Tibial nerve (tissue), 4 donors: ENCODE measurements around the gene PLD3. TPM values are rescaled to one million over a fixed set of nuclear protein-coding genes. Genes with fewer than 3 reads are reported as not detected.

Experiments used
- DNase-seq, 2 donors: peaks; one replicate each; pipeline ENCODE4 v3.0.0-alpha.2; 2019; ENCODE audit warnings: low spot score in 2 of 2
- H3K27ac ChIP-seq, 4 donors: fragments of 200-600 bp; sonication (generic) in 3 of 4; one replicate each; pipeline ENCODE4 v1.5.1; 2017 to 2019; ENCODE audit warnings: mild to moderate bottlenecking in 1 of 4
- H3K27me3 ChIP-seq, 2 donors: fragments of 200-600 bp; sonication (generic) in 1 of 2; one replicate each; pipeline versions ENCODE4 v1.5.1 to v1.6.0; 2017 to 2019
- H3K36me3 ChIP-seq, 3 donors: fragments of 200-600 bp; sonication (generic); one replicate each; pipeline ENCODE4 v1.5.1; 2018 to 2019
- H3K4me1 ChIP-seq, 4 donors: fragments of 200-600 bp; sonication (generic) in 3 of 4; one replicate each; pipeline ENCODE4 v1.5.1; 2017 to 2019
- H3K4me3 ChIP-seq, 4 donors: fragments of 200-600 bp; sonication (generic) in 3 of 4; one replicate each; pipeline ENCODE4 v1.5.1; 2017 to 2019; ENCODE audit warnings: mild to moderate bottlenecking in 1 of 4, moderate library complexity in 1 of 4
- H3K9me3 ChIP-seq, 4 donors: fragments of 200-600 bp; sonication (generic) in 3 of 4; one replicate each; pipeline ENCODE4 v1.5.1; 2017 to 2019
- EP300 ChIP-seq, 2 donors: sonication (generic); formaldehyde crosslinking; IDR thresholded peaks; one replicate each; pipeline ENCODE4 v1.6.1; 2017; ENCODE audit warnings: antibody characterized with exemption in 2 of 2, mild to moderate bottlenecking in 1 of 2
- POLR2A ChIP-seq, 2 donors: fragments of 450-650 bp; IDR thresholded peaks; one replicate each; pipeline ENCODE4 v1.6.1; 2017; ENCODE audit warnings: antibody characterized with exemption in 2 of 2, mild to moderate bottlenecking in 2 of 2, moderate library complexity in 2 of 2
- WGBS, 2 donors: methylation state at CpG; one replicate each; pipeline ENCODE4 v1.1.5; 2018; 5-methylcytosine and 5-hydroxymethylcytosine counted together
- small RNA-seq: library from RNA; depleted of rRNA; stranded (forward); fragments of <200 nt; gene quantifications from one replicate; pipeline ENCODE3, GENCODE V24; 2016
- total RNA-seq, 4 donors: library from RNA; depleted of rRNA; stranded (reverse); fragments of >200 nt; gene quantifications; one replicate each; pipeline ENCODE4 v1.1.0, GENCODE V29; 2016
- TF ChIP-seq, protein P1 (sequence below), 5 experiments: fragments of 200-600 bp in 3 of 5; fragments of 450-650 bp in 2 of 5; sonication (generic) in 3 of 5; IDR thresholded peaks; one replicate each; pipeline ENCODE4 v1.5.1; 2016 to 2019; ENCODE audit warnings: antibody characterized with exemption in 5 of 5, mild to moderate bottlenecking in 3 of 5, moderate library complexity in 2 of 5

The PLD3 gene
- total RNA-seq, 4 donors from 2014 or later: 259 to 352 (median 281) TPM

DNA sequence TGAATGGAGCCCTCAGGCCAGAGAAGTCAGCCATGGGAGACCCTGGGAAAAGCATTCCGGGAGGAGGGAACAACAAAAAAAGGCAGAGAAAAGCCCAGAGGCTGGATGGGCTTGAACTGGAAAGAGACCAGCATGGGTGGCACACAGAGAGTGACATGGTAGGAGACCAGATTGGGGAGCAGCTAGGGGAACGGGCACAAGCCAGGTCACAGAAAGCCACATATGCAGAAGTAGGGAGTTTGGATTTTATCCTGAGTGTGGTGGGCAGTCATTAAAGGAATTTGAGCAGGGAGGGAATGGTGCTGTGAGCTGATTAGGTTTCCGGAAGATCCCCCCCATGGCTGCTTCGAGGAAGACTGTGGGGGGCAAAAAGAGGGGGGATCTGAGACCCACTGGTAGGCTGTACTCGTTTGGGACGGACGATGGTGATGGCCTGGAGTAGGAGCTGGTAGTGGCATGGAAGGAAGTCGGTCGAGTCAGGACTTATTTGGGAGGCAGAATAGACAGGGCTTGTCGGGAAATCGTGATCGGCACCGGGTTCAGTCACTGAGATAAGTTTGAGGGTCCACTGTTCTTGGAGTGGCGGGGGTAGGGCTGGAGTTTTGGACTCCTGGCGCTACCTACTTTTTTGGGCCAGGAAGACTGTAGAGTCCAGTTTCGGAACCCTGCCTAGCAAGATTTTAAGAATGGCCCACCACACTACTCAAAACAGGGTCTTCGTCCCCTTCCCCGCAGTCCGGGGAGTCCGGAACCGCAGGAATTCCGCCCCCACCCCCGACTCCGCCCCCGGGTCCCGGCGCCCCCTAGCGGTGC, 76.3 kb downstream of the PLD3 start:
- Histone ChIP-seq H3K4me3 (peak overlapping the region; percentile 83 to 96 (median 94)), H3K9me3 (no peaks in the 10 kb centered on the region), H3K27ac (peak overlapping the region; percentile 95 to 100 (median 99)), H3K36me3 (peaks cover 0 to 13% (median 7%) of the 10 kb centered on the region in 3 donors), H3K27me3 (no peaks in the 10 kb centered on the region), H3K4me1 (peaks cover 0 to 49% (median 33%) of the 10 kb centered on the region in 4 donors)
- DNase-seq: no peak
- WGBS, 2 donors: 1% methylated on average over 16 to 20 of the region's 28 CpGs
- TF ChIP-seq, protein P1, sequence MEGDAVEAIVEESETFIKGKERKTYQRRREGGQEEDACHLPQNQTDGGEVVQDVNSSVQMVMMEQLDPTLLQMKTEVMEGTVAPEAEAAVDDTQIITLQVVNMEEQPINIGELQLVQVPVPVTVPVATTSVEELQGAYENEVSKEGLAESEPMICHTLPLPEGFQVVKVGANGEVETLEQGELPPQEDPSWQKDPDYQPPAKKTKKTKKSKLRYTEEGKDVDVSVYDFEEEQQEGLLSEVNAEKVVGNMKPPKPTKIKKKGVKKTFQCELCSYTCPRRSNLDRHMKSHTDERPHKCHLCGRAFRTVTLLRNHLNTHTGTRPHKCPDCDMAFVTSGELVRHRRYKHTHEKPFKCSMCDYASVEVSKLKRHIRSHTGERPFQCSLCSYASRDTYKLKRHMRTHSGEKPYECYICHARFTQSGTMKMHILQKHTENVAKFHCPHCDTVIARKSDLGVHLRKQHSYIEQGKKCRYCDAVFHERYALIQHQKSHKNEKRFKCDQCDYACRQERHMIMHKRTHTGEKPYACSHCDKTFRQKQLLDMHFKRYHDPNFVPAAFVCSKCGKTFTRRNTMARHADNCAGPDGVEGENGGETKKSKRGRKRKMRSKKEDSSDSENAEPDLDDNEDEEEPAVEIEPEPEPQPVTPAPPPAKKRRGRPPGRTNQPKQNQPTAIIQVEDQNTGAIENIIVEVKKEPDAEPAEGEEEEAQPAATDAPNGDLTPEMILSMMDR (IDR thresholded peaks at IDR 0.05): no peak
- no peak for TF ChIP-seq EP300 (IDR thresholded peaks at IDR 0.05)
- no peak for TF ChIP-seq POLR2A (IDR thresholded peaks at IDR 0.05)

DNA sequence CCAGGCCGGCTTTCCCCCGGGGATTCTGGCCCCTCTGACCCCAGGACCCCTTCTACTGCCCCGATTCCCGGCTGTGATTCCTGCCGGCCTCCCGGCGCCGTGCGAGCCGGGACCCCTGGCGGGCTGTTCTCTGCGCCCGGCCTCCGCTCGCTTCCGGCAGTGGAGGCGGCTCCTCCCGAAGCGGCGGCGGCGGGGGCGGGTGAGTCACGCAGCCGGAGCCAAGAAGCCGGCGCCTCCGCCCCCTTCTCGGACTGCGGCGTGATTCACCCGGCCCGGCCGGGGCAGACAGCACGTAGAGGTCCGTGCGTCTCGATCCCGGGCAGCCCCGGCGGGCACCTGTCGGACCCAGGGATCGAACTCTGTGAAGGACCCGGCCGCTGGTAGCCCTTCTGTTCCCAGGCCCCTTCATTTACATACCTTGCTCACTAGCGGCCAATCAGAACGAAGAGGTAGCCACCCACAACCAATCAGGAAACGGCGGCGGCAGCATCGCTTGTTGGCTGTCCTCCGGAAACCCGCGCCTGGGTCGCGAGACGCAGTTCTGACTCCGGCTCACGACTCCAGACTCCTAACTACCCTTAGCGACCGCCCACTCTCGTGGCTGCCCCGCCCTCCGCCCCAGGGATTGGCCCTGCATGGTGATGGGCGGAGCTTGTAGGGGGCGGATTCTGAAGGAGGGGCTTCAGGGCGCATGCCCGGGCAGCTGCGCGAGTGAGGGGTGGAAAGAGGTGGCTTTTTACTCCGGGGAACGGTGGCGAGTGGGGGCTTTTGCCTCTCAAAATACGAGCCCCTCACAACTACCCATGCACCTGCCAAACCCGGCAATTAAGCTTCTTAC, 77.2 kb downstream of the PLD3 start, which contains the start of gene SERTAD1:
Gene SERTAD1, minus strand, starts transcription at position 543 of the 838 bp plus-strand sequence. CDS start 2,446 bp downstream, outside the sequence.
- peak; percentile 100 for DNase-seq
- H3K9me3 ChIP-seq: no peaks in the 10 kb centered on the region
- peaks cover 0 to 13% (median 7%) of the 10 kb centered on the region in 3 donors for H3K36me3 ChIP-seq
- no peaks in the 10 kb centered on the region for H3K27me3 ChIP-seq
- TF ChIP-seq POLR2A (IDR thresholded peaks at IDR 0.05) (peak; percentile 98 to 99), EP300 (IDR thresholded peaks at IDR 0.05) (peak; percentile 78 to 100)
- TF ChIP-seq, protein P1 (IDR thresholded peaks at IDR 0.05): peak; percentile 83 to 97 (median 94)
- peaks cover 0 to 44% (median 33%) of the 10 kb centered on the region in 4 donors for H3K4me1 ChIP-seq
- H3K27ac ChIP-seq: peak within 1 kb of the TSS; percentile 95 to 100 (median 99)
- H3K4me3 ChIP-seq: peak within 1 kb of the TSS; percentile 83 to 96 (median 94)
- 1% methylated on average over 53 of the region's 75 CpGs for WGBS, 2 donors

Small RNA genes within 50 kb of the gene (small RNA-seq; reads per million reads assigned to genes)
- 0.28 reads per million for gene MIR6796
- not detected for gene RF00019
- gene RNU6-945P: not detected

Other genes with a start within 250 kb of the PLD3 start
- gene MAP3K10, start 157.3 kb upstream of the PLD3 start, total RNA-seq: 10 to 100 TPM; 12.7 to 24.6 (median 13.9) TPM
- gene TTC9B, start 130.3 kb upstream of the PLD3 start, total RNA-seq: under 1 TPM in 1 of 4 donors, not detected in 3; 0.84 TPM
- 1 to 10 TPM in 1 of 4 donors, not detected in 3; 2.7 TPM for gene CCNP, start 122.0 kb upstream of the PLD3 start, total RNA-seq
- 100 to 1,000 TPM in 3 of 4 donors, 10 to 100 TPM in 1; 93.3 to 161 (median 121) TPM for gene AKT2, start 63.4 kb upstream of the PLD3 start, total RNA-seq
- gene C19orf47, start 298 bp upstream of the PLD3 start, total RNA-seq: 10 to 100 TPM in 3 of 4 donors, 1 to 10 TPM in 1; 4.7 to 27.0 (median 12.8) TPM
- gene HIPK4, start 41.5 kb downstream of the PLD3 start, total RNA-seq: under 1 TPM in 2 of 4 donors, not detected in 2; 0.39 to 0.60 TPM
- gene PRX, start 64.7 kb downstream of the PLD3 start, total RNA-seq: 100 to 1,000 TPM; 454 to 667 (median 548) TPM
- gene SERTAD1, start 77.3 kb downstream of the PLD3 start, total RNA-seq: 10 to 100 TPM; 18.9 to 22.2 (median 20.4) TPM
- 10 to 100 TPM; 15.6 to 23.4 (median 19.9) TPM for gene SERTAD3, start 95.6 kb downstream of the PLD3 start, total RNA-seq
- gene BLVRB, start 117.0 kb downstream of the PLD3 start, total RNA-seq: 100 to 1,000 TPM; 219 to 299 (median 244) TPM
- gene SPTBN4, start 118.3 kb downstream of the PLD3 start, total RNA-seq: 10 to 100 TPM; 14.9 to 24.0 (median 19.7) TPM
- gene SHKBP1, start 228.2 kb downstream of the PLD3 start, total RNA-seq: 100 to 1,000 TPM in 1 of 4 donors, 10 to 100 TPM in 3; 40.8 to 129 (median 51.2) TPM